Epithelial cell of prostate (primary cell): ENCODE measurements around the gene SEMA6A.

Experiments used
- DNase-seq: peaks from one replicate; pipeline ENCODE4 v3.0.0-alpha.2; 2011; ENCODE audit warnings: low read depth, low spot score
- H3K27ac ChIP-seq: fragments of 450-650 bp; 2 replicates; pipeline ENCODE4 v1.5.1; 2017; ENCODE audit warnings: mild to moderate bottlenecking

SEMA6A gene

DNA sequence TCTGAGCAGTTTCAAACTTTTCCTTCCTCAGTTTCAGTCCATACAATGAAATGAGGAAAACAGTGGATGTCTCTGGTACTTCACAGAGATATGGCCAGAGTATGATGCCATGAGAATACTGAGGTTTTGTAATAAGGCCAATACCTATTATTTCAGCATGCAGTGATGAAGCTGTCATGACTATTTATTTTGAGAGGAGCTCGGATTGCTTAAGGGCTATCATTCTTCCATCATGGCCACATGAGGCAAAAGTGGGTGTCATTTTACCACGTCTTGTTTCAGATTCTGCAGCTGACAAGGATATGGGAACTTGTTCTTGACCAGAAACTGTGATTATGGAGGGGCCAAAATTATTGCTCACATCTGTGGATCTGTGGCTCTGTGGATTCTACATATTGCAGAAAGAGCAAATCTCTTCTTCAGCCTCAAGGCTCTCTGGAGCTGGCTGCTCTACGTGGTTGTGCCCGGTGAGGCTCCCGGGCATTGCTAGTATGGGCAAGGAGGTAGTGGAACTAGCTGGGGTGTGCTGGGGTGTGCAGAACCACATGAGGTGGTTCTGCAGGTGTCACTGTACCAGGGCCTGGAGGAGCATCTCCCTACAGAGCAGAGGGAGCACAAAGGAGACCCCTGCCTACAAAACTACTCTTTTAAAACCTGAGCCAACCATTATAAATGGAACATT is 180.3 kb downstream of the SEMA6A start:
- no peak for DNase-seq
- no peak overlapping the region for H3K27ac ChIP-seq
